GM21528 (cell line): Measurements from ENCODE around the gene APC.
A peak's percentile ranks its signal among the peaks of the same experiment; 100 is the strongest.
"Not testable (repeated sequence)": the region's sequence is repeated elsewhere in the genome, so short reads cannot be mapped to it uniquely, and the experiment has no call there.

ENCODE experiments used
- ATAC-seq: cut with Tn5 transposase; IDR thresholded peaks from one replicate; pipeline ENCODE4 v1.9.1; 2021; ENCODE audit warnings: mild to moderate bottlenecking, moderate library complexity; ENCODE audit not compliant: unreplicated experiment, low FRiP score

Gene APC

GRCh38 chr5:112713206-112713605, 24.5 kb upstream of the APC start:
- ATAC-seq: no peak

GRCh38 chr5:112716895-112717294, 20.8 kb upstream of the APC start:
- ATAC-seq: not testable (repeated sequence)

- no peak for ATAC-seq
Observed at GRCh38 chr5:112717506-112718082, 20.1 kb upstream of the APC start.

GRCh38 chr5:112718344-112718743, 19.3 kb upstream of the APC start:
- no peak for ATAC-seq

GRCh38 chr5:112720576-112720975, 17.1 kb upstream of the APC start:
- no peak for ATAC-seq

- ATAC-seq: no peak
Observed at GRCh38 chr5:112724901-112725300, 12.8 kb upstream of the APC start.

GRCh38 chr5:112729630-112730029, 8.1 kb upstream of the APC start:
- no peak for ATAC-seq

- no peak for ATAC-seq
Observed at GRCh38 chr5:112732131-112732530, 5.6 kb upstream of the APC start.

GRCh38 chr5:112733586-112733985, 4.1 kb upstream of the APC start:
- ATAC-seq: no peak

GRCh38 chr5:112734597-112734996, 3.1 kb upstream of the APC start:
- ATAC-seq: no peak

- no peak for ATAC-seq
Observed at GRCh38 chr5:112735702-112736101, 2.0 kb upstream of the APC start.

- ATAC-seq: peak; percentile 9
Observed at GRCh38 chr5:112737070-112737462, 619 bp upstream of the APC start.

GRCh38 chr5:112738191-112738560, 491 bp downstream of the APC start:
- peak; percentile 33 for ATAC-seq

- ATAC-seq: no peak
Observed at GRCh38 chr5:112742424-112742823, 4.7 kb downstream of the APC start.

GRCh38 chr5:112743631-112744030, 5.9 kb downstream of the APC start:
- no peak for ATAC-seq

GRCh38 chr5:112752335-112752734, 14.7 kb downstream of the APC start:
- ATAC-seq: no peak

- ATAC-seq: no peak
Observed at GRCh38 chr5:112755703-112756102, 18.0 kb downstream of the APC start.

GRCh38 chr5:112757468-112758208, 20.0 kb downstream of the APC start:
- ATAC-seq: peak; percentile 91

- ATAC-seq: no peak
Observed at GRCh38 chr5:112758676-112759075, 21.0 kb downstream of the APC start.

GRCh38 chr5:112762113-112762810, 24.6 kb downstream of the APC start:
- ATAC-seq: no peak

GRCh38 chr5:112763165-112763564, 25.5 kb downstream of the APC start:
- ATAC-seq: no peak

GRCh38 chr5:112772124-112772523, 34.4 kb downstream of the APC start:
- no peak for ATAC-seq
